Lung microvascular endothelial cell (primary cell): Measurements from ENCODE around the gene KLHL30. TPM values are rescaled to one million over a fixed set of nuclear protein-coding genes. Genes with fewer than 3 reads are reported as not detected.

Source experiments
- DNase-seq, 2 donors: peaks; one replicate each; pipeline versions ENCODE4 v3.0.0 to v3.0.0-alpha.2; 2010; ENCODE audit warnings: low read depth in 2 of 2
- total RNA-seq: library from RNA; depleted of rRNA; stranded (reverse); fragments of >200 nt; gene quantifications from 2 replicates; pipeline ENCODE4 v1.2.1, GENCODE V29; 2014

Gene KLHL30, protein sequence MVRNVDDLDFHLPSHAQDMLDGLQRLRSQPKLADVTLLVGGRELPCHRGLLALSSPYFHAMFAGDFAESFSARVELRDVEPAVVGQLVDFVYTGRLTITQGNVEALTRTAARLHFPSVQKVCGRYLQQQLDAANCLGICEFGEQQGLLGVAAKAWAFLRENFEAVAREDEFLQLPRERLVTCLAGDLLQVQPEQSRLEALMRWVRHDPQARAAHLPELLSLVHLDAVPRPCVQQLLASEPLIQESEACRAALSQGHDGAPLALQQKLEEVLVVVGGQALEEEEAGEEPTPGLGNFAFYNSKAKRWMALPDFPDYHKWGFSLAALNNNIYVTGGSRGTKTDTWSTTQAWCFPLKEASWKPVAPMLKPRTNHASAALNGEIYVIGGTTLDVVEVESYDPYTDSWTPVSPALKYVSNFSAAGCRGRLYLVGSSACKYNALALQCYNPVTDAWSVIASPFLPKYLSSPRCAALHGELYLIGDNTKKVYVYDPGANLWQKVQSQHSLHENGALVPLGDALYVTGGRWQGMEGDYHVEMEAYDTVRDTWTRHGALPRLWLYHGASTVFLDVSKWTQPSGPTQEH
- total RNA-seq = not detected in 2 replicates

DNA sequence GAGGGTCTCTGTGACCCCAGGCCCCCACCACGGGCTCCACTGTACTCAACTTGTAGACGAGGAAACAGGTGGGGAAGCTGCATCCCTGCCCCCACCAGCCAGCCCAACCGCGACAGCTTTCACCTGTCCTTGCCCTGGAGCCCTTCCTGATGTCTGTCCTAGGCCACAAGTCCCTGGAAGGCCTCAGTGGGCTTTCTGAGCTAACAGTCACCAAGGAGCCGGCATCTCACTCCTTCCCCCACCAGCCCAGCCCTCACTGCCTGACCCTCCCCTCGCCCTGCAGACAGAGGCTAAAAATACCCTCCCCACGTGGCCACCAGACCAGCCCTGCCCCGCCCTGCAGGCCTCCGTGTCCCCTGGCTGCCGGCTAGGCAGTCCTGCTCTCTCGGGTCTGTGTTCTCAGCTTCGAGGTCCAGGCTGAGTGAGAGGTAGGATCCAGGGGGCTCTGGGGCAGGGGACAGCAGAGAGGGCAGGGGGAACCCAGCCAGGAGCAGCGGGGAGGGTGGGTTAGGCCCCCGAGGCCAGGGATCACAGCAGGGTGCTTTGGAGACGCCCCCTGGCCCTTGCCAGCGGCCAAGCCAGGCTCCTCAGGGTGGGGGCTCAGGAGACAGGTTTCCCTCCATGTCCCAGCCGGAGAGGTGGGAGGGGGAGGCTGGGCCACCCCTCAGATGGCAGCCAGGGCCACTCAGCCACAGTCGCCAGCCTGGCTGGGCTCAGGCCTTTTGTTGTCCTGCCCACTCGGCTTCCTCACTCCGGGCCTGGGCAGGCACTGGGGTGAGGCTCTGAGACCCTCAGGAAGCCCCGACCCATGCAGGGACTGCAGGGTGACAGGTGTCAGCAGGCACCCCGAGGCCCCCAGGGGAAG is at the start of gene KLHL30:
Gene KLHL30 (plus strand): TSS at position 338 of the 865 bp plus-strand sequence. CDS start 2,087 bp downstream, outside the sequence.
- no peak for DNase-seq

DNA sequence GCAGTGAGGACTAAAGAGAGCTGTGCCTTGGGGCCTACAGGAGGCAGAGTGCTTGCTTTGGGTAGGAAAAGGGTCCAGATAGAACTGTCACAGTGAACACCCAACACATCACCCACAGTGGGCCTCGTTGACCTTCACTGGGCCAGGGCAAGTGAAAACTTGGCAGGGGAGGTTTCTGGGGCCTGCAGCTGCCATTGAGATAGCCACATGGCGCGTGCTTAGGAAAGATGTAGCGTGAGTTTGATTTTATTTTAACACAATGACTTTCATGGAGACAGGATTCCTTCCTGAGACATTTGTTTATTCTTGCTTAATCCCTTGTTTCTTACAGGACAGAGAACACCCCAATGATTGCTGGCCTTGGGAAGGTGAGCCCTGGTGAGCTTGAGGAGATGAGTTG is 47.6 kb upstream of the KLHL30 start:
- DNase-seq = no peak

DNA sequence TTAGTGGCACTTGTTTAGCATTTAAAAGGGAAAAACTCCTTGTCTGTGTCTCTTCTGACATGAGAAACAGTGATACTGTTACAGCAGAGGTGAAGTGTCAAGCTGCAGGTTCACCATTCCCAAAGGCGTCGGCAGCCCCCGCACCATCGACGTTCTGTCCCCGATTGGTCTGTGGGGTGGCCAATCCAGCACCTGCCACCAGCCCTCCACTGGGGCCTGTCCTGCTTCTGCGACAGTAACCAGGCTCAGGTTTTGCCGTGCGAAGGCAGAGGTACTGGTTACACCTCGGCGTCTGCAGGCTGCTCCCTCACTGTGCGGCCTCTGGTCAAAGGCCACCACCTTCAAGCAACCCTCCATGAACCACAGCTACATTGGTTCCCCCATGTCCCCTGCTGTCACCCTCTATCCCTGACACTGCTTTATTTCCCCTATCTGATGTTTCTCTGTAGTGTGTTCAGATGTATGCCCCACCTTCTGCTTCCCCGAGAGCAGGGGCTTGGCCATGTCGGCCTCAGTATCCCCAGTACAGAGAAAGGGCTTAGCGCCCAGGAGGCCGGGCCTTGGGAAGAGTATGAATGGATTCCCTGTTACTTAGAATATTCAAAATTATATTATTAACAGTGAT is 46.9 kb upstream of the KLHL30 start:
- no peak for DNase-seq

DNA sequence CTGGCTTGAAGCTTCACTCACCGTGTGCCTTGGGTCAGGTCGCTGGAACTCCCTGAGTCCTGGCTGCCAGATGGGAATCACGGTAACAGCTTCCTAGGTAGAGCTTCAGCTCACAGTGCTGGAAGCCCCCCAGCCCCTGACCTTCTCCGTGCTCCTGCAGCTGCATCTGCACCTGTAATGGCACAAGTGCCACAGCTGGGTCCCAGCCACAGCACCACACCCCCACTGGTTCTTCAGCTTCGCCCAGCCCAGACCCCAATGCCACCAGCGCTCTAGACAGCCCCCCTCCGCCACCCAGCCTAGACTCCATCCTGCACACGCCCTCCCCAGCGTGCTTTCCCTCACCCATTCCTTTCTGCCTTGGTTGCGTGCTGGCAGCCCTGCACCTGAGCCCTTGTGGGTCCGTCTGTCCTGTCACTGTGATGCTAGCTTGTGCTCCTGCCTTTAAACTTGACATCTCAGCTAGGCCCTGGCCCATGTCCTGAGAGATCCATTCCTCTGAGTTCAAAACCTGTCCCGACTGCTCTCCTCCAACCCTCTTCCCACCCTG is 45.9 kb upstream of the KLHL30 start:
- no peak for DNase-seq

DNA sequence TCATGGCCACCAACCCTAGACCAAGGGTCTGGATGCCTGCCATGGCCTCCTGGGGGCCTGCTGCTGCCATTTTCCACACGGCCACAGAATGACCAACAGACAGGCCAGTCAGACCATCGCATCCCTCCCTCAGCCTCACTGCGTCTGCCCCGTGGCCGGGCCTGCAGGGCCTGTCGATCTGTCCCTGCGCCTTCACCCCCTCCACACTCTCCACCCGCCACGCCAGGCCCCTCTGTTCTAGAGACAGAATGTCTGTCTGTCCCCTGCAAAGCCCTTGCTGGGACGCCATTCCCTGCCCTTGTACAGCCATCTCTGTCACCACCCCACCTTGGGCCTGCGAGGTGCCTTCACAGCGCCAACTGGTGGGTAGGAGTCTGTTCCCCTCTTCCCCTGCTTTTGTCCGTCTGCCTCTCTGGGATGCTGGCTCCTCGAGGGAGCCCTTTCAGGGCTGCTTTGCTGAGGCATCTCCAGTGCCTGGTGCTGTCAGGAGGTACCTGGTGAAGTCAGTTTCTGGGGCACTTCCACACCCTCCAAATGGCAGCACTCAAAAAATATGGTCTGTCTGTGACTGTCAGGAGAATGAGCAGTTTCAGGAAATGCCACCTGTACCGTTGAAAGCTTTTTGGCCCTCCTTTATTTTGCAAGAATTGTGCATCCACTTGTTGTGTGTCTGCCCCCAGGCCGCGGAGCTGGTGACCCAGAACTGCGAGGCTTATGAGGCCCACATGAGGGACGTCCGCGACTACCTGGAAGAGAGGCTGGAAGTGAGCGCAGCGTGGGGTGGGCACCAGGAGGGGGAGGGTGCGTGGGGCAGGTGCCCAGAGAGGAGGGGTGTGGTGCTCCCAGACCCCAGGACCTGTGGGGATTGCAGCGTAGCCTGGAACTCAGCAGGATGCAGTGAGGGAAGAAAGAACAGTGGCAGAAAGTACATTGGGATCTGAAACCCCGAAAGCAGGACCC is 45.0 kb upstream of the KLHL30 start:
- no peak for DNase-seq

DNA sequence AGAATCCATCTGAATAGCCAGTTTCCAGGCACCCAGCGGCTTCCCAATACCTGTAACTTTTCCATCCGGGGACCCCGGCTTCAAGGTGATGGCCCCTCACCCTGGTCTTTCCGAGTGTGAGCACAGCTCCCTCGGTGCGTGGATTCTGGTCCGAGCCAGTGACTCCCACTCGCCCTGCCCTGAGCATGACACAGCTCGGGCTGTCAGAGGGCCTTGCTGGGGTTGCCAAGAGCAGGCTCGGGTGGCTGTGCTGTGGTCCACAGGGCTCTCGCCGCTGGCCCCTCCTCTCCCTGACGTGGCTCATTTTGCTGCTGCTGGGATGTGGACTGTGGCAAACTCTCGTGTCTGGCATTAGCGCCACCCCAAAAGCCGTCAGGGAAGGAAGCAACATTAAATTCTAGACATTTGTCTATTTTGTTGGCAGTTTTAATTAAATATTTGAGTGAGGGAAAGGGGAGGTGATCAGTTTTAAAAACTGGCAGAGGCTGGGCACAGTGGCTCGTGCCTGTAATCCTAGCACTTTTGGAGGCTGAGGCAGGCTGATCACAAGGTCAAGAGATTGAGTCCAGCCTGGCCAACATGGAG is 43.9 kb upstream of the KLHL30 start:
- DNase-seq = no peak

DNA sequence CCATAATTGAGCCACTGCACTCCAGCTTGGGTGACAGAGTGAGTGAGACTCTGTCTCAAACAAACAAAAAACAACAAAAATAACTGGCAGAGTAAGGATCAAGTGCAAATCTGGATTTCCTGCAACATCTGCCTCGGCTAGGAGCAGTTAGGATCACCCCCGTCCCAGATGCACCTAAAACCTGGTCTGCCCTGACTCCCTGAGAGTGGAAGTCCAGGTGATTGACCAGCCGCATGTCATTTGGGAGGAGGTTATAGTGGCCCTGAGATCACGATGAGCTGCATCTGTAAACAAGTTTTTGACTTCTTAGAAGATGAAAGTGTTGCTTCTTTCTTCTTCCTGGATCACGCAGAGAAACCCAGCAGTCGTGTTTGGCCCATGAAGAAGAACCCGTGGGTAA is 43.3 kb upstream of the KLHL30 start:
- DNase-seq = no peak

DNA sequence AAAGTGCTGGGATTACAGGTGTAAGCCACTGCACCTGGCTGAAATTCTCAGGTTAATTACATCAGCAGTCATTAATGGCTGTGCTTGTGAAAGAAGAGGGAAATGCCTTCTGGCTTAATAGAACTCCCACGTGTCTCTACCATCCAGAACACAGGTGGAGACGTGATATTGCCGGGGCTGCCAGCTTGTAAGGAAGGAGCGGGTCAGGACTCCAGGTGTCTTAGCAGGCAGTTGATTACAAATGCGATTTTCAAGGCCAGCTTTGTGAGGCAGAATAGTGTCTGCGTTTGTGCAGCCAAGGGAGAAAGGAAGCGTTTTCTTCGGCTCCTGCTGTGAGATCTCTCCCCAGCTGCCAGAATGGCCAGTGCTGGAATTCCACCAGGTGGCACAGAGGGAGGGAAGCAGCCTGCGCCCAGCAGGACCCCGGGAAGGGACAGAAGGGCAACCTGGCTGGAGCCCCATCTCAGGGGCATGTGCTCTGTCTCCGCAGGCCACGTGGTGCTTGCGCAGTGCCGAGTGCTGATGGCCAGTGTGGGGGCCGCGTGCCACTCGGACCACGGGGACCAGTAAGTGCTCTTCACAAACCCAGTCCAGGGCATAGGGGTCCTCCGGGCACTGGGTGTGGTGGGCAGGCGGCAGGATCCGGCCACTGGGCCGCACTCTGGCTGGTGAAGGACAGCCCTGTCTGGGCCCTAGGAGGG is 42.0 kb upstream of the KLHL30 start:
- DNase-seq = no peak

DNA sequence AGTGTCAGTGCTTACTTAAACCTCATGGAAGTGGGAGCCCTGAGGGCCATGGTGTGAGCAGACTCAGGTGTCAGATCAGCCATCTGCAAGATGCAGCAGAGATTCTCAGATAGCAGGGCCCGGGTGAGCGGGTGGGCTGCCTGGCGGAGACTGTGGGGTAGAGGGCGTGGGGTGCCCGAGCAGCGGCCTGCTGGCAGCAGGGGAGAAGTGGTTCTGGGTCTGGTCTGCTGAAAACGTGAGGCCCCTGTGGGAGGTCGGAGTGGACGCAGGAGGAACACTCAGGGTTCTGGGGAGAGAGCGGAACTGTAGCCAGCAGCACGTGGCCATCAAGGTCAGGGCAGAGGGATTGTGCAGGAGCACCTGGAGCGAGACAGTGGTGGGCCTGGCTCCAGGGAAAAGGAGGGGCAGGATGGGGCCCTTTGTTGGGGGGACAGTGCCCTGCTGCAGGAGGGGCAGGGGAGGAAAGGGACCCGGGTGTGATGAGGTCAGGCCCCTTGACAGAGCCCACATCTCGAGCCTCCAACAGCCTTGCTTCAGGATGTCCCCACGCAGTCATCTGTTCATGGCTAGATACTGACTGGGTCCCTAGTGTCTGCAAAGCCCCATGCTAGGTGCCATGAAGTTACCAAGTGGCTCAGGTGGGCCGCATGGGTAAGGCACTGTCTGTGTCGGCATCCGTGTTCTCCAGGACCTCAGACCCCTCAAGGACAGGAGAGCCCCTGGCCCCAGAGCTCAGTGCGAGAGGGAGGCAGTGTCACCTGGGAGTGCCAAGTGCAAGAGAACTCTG is 41.1 kb upstream of the KLHL30 start:
- no peak for DNase-seq

DNA sequence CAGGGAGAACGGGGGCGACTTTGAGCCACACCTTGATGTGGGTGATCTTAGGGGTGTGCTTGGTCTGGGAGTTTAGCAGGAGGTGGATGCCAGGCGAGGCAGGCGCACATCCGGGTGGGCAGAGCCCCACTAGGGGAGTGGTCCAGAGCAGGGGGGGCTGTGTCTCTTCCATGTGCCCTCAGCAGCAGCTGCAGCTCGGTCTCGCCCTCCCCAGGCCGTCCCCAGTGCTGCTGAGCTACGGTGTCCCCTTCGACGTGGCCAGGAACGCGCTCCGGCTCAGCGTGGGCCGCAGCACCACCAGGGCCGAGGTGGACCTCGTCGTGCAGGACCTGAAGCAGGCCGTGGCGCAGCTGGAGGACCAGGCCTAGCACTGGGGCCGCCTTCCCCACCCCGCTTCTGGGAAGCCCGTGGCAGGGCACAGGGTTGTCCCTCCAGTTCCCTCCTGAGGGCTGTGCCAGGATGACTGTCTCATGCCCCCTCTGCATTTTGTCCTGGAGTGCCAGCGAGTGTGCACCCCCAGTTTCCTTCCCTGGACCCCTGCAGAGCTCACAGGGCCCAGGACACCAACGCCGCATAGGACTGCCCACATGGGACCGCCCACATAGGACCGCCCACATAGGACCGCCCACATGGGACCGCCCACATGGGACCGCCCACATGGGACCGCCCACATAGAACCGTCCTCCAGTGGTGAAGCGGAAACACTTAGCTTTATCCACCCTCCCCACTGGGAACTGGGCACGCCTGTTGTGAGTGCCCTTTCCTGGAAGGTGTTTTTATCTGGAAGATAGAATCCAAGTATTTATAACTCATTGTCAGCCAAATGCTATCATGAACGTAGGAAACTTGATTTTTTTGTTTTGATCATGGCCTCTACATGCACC is 40.2 kb upstream of the KLHL30 start:
- peak; percentile 91 to 93 for DNase-seq

DNA sequence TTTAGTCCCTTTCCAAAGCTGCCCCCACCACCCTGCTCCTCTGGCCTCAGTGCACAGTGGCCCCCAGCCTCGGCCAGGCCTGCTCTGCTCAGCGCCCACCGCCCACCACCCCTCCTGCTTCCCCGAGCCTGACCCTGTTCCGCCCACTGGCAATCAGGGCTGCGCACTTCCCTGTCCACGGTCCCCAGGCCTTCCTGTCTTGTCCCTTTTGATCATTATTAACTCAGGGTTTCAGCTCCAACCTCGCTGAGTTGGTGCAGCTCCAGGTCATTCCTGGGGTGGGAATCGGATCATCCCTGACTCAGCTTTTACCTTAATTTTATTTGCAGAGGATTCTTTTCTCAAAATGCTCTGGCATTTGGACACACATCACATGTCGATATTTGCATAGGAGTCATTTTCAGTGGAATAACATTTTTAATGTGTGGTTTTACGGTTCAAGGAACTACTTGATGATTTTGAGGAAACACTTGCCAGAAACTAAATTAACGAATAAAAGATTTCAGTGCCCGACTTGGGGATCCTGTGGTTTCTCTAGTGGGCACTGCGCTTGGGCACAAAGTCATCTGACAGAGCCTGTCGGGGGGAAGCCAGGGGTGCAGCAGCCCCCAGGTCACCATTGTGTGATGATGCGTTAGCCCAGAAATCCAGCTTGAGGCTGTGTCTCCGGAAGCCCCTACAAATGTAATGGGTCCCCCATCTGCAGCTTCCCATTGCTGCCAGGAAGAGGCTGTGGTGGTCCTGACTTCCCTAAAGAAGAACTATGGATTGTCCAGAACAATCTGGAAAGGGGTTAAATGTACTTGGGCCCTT is 39.4 kb upstream of the KLHL30 start:
- no peak for DNase-seq

DNA sequence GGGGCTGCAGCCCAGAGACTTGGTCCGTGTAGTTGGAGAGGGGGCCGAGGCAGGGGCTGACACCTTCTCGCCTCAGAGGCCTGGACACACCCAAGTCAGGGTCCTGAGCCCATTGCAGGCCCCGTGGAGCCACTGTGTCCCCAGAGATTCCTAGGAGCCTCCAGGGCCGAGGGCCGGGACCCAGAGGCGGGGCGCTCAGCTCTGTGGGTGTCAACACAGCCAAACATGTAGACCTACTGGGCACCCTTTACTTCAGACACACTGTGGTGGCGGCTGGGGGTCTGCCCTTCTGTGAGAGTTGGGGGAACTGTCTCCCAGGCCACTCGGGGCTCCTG is 38.8 kb upstream of the KLHL30 start:
- no peak for DNase-seq

DNA sequence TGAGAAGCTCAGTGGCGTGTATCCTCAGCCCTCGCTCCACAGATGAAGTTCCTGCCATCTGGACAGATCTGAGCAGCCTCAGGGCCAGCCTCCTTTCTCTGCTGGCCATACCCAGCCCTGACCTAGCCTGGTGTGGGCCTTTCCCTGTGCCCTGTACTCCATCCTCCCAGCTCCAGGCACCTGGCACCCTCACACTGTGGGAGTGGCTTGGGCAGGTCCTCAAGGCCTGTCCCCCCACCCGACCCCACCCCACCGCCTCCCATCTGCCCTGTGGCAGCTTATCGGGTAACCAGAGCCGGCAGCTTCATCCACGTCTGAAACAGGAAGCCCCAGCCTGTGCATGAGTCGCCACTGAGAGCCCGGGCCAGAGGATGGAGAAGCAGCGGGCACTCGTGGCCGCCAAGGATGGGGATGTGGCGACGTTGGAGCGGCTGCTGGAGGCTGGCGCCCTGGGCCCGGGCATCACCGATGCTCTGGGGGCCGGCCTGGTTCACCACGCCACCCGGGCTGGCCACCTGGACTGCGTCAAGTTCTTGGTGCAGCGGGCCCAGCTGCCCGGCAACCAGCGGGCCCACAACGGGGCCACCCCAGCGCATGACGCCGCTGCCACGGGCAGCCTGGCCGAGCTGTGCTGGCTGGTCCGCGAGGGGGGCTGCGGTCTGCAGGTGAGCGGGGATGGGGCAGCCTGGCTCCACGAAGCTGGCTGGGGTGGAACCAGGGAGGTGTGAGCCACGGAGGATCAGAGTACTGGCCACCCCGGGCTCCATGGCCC is 38.2 kb upstream of the KLHL30 start, which contains the start of gene ESPNL:
Gene ESPNL (plus strand): TSS at position 292 of the 772 bp plus-strand sequence. CDS start 80 bp downstream, at position 372.
- no peak for DNase-seq

DNA sequence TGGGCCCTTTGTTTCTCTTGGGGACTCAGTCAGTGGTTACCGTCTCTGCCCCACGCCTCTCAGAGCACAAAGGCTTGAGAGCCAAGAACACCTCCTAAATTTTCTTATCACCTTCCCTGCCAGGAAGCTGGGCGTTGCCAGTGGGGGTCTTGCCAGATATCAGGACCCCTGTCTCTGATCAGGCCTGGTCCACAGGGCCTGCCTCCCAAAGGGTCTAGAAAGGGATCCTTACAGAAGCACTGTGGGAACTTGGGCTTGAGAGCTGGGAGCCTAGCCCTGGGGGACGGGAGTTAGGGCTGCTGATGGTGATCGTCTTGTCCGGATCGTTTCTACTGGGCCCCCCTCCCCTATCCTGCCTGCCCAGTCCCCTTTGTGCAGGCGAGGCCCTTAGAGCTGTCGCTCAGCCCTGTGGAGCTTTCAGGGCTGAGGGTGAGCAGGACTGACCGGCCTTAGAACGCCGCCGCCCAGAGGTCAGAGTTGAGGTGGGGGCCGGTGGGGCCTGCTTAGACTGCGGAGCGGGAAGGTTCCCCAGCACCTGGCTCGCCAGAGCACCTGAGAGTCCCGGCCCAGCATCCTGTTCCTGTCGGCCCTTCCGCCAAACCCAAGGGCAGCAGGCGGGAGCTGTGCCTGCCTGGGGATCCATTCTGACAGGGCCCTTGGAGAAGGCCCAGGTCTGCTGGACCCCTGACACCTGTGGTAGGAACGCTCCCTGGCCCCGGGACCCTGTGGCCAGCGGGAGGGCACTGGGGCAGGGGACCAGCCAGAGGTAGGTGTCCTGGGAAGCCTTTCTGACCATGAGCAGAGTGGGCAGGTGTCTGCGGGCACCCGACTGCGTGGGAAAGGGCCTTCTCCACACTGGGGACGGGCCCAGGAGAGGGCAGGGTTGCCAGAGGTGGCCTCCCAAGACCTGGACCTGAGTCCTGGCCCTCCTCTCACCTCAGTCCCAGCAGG is 37.4 kb upstream of the KLHL30 start:
- DNase-seq = no peak
